H1 (cell line): ENCODE measurements around the gene SIX5. TPM values are rescaled to one million over a fixed set of nuclear protein-coding genes. Genes with fewer than 3 reads are reported as not detected.

Source experiments
- CBX8 ChIP-seq: fragments of 300-800, 300-1000 bp; sonication (generic); IDR thresholded peaks from 2 replicates; pipeline ENCODE4 v1.7.1; 2016; ENCODE audit warnings: low read depth, low read length, borderline replicate concordance
- EGR1 ChIP-seq: IDR thresholded peaks from 2 replicates; pipeline ENCODE4 v1.6.1; 2011; ENCODE audit warnings: low read depth, low read length, borderline replicate concordance
- HDAC2 ChIP-seq, 2 experiments: fragments of 300-600 bp in 1 of 2; sonication (generic) in 1 of 2; IDR thresholded peaks; 2 replicates each; pipeline ENCODE4 v1.6.1; 2011 to 2012; ENCODE audit warnings: low read depth in 2 of 2, low read length in 2 of 2, mild to moderate bottlenecking in 2 of 2, moderate library complexity in 2 of 2, borderline replicate concordance in 1 of 2, inconsistent platforms in 1 of 2
- KDM1A ChIP-seq: fragments of 200-600, 300-600 bp; sonication (generic); IDR thresholded peaks from 2 replicates; pipeline ENCODE4 v1.7.1; 2016; ENCODE audit warnings: mild to moderate bottlenecking, low read length, borderline replicate concordance
- POLR2AphosphoS5 ChIP-seq: IDR thresholded peaks from 2 replicates; pipeline ENCODE4 v1.6.1; 2011; ENCODE audit warnings: low read depth, low read length
- SP2 ChIP-seq: IDR thresholded peaks from 2 replicates; pipeline ENCODE4 v1.6.1; 2012; ENCODE audit warnings: mild to moderate bottlenecking, low read length, inconsistent platforms
- polyA plus RNA-seq, 7 experiments: library from polyadenylated mRNA; depleted of rRNA in 3 of 7; stranded (reverse) in 5 of 7; unstranded in 2 of 7; fragments of >200 nt in 5 of 7; fragments of 200-250 nt in 2 of 7; gene quantifications; 1 replicate in 5 of 7; 2 replicates in 1 of 7; 4 replicates in 1 of 7; pipeline versions ENCODE4 v1.2.1 to v1.2.3, GENCODE V29; 2011 to 2013; ENCODE audit warnings: missing spikeins in 2 of 7, mixed read lengths in 2 of 7
- total RNA-seq: library from RNA; stranded (reverse); fragmentation: NEBNext Ultra II Directional; extraction: Animal tissue kit (Norgen Biotek cat#: 25700); gene quantifications from 2 replicates; pipeline ENCODE4 v1.2.1, GENCODE V29; 2021
- TF ChIP-seq, protein P1 (sequence below): IDR thresholded peaks from 2 replicates; pipeline ENCODE4 v1.6.1; 2012; ENCODE audit warnings: inconsistent platforms

Gene SIX5
- total and polyA plus RNA-seq, 2 of the 8 experiments (the other 6 are each of a cell fraction or from before 2014, with no cell fraction given) = 20.9 to 24.2 TPM

DNA sequence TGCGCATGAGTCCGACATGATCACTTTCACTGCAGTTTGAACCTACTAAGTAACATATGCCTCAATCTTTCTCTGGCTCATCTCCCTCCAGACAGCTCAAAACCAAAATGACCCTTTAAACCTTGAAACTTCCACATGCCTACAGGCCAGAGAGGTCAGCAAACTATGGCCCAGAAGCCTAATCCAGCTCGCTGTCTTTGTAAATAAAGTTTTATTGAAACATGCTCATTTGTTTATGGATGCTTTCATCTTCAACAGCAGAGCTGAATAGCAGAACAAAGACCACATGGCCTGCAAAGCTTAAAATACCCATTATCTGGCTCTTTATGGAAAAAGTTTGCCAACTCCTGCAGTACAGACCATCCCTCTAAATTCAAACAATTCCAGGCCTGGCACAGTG lies 53.9 kb downstream of the SIX5 start (continued):
- no peak for TF ChIP-seq CBX8
- TF ChIP-seq SP2 = no peak
- TF ChIP-seq EGR1 = no peak
- TF ChIP-seq POLR2AphosphoS5 = no peak
- no peak for TF ChIP-seq HDAC2 (IDR thresholded peaks at IDR 0.05; ENCODE audit: borderline replicate concordance in 1 of 2, low read depth in 2 of 2, low read length in 2 of 2)
- TF ChIP-seq, protein P1, sequence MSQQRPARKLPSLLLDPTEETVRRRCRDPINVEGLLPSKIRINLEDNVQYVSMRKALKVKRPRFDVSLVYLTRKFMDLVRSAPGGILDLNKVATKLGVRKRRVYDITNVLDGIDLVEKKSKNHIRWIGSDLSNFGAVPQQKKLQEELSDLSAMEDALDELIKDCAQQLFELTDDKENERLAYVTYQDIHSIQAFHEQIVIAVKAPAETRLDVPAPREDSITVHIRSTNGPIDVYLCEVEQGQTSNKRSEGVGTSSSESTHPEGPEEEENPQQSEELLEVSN = no peak
- TF ChIP-seq KDM1A = no peak

Other genes with a start within 250 kb of the SIX5 start
- 12.8 and 14.5 TPM in 2 replicates for gene OPA3, start 184.4 kb downstream of the SIX5 start, total RNA-seq
- 12.5 and 16.4 TPM in 2 replicates for gene OPA3, start 184.4 kb downstream of the SIX5 start, polyA plus RNA-seq (2011; rRNA removed)
- 0.19 TPM in 1 of 2 replicates, not detected in the other for gene GPR4, start 167.0 kb downstream of the SIX5 start, total RNA-seq
- 0.39 and 0.41 TPM in 2 replicates for gene GPR4, start 167.0 kb downstream of the SIX5 start, polyA plus RNA-seq (2011; rRNA removed)
- gene EML2, start 129.9 kb downstream of the SIX5 start, total RNA-seq = 28.1 and 28.8 TPM in 2 replicates
- gene EML2, start 129.9 kb downstream of the SIX5 start, polyA plus RNA-seq (2011; rRNA removed) = 29.4 and 45.4 TPM in 2 replicates
- 0.54 and 1.3 TPM in 2 replicates for gene GIPR, start 101.0 kb downstream of the SIX5 start, total RNA-seq
- gene GIPR, start 101.0 kb downstream of the SIX5 start, polyA plus RNA-seq (2011; rRNA removed) = 0.42 and 1.0 TPM in 2 replicates
- gene SNRPD2, start 77.3 kb downstream of the SIX5 start, total RNA-seq = 759 and 761 TPM in 2 replicates
- 493 and 645 TPM in 2 replicates for gene SNRPD2, start 77.3 kb downstream of the SIX5 start, polyA plus RNA-seq (2011; rRNA removed)
- gene QPCTL, start 76.6 kb downstream of the SIX5 start, total RNA-seq = 25.2 and 27.1 TPM in 2 replicates
- gene QPCTL, start 76.6 kb downstream of the SIX5 start, polyA plus RNA-seq (2011; rRNA removed) = 35.3 and 49.3 TPM in 2 replicates
- 38.9 and 42.3 TPM in 2 replicates for gene FBXO46, start 38.4 kb downstream of the SIX5 start, total RNA-seq
- gene FBXO46, start 38.4 kb downstream of the SIX5 start, polyA plus RNA-seq (2011; rRNA removed) = 11.2 and 22.1 TPM in 2 replicates
- gene MEIOSIN, start 35.8 kb downstream of the SIX5 start, total RNA-seq = not detected in 2 replicates
- gene MEIOSIN, start 35.8 kb downstream of the SIX5 start, polyA plus RNA-seq (2011; rRNA removed) = 0.11 and 0.14 TPM in 2 replicates
- 27.4 and 28.2 TPM in 2 replicates for gene DMPK, start 13.2 kb upstream of the SIX5 start, total RNA-seq
- gene DMPK, start 13.2 kb upstream of the SIX5 start, polyA plus RNA-seq (2011; rRNA removed) = 13.7 and 25.3 TPM in 2 replicates
- gene DMWD, start 23.6 kb upstream of the SIX5 start, total RNA-seq = 41.0 and 41.6 TPM in 2 replicates
- 13.6 and 23.7 TPM in 2 replicates for gene DMWD, start 23.6 kb upstream of the SIX5 start, polyA plus RNA-seq (2011; rRNA removed)
- gene RSPH6A, start 46.1 kb upstream of the SIX5 start, total RNA-seq = 0.19 and 0.25 TPM in 2 replicates
- 0.05 TPM in 2 replicates for gene RSPH6A, start 46.1 kb upstream of the SIX5 start, polyA plus RNA-seq (2011; rRNA removed)
- 81.5 and 93.6 TPM in 2 replicates for gene SYMPK, start 93.9 kb upstream of the SIX5 start, total RNA-seq
- 99.5 and 142 TPM in 2 replicates for gene SYMPK, start 93.9 kb upstream of the SIX5 start, polyA plus RNA-seq (2011; rRNA removed)
- gene FOXA3, start 95.1 kb upstream of the SIX5 start, total RNA-seq = 20.2 and 21.7 TPM in 2 replicates
- 40.1 and 49.1 TPM in 2 replicates for gene FOXA3, start 95.1 kb upstream of the SIX5 start, polyA plus RNA-seq (2011; rRNA removed)
- gene IRF2BP1, start 116.9 kb upstream of the SIX5 start, total RNA-seq = 24.4 and 25.3 TPM in 2 replicates
- gene IRF2BP1, start 116.9 kb upstream of the SIX5 start, polyA plus RNA-seq (2011; rRNA removed) = 12.1 and 22.1 TPM in 2 replicates
- 11.1 and 12.6 TPM in 2 replicates for gene MYPOP, start 133.4 kb upstream of the SIX5 start, total RNA-seq
- 3.2 and 5.8 TPM in 2 replicates for gene MYPOP, start 133.4 kb upstream of the SIX5 start, polyA plus RNA-seq (2011; rRNA removed)
- not detected in 2 replicates for gene NANOS2, start 145.5 kb upstream of the SIX5 start, total RNA-seq
- 0.20 and 0.24 TPM in 2 replicates for gene NANOS2, start 145.5 kb upstream of the SIX5 start, polyA plus RNA-seq (2011; rRNA removed)
- 22.7 and 24.6 TPM in 2 replicates for gene NOVA2, start 204.6 kb upstream of the SIX5 start, total RNA-seq
- gene NOVA2, start 204.6 kb upstream of the SIX5 start, polyA plus RNA-seq (2011; rRNA removed) = 3.2 and 4.5 TPM in 2 replicates
- gene CCDC61, start 226.2 kb upstream of the SIX5 start, total RNA-seq = 16.1 and 17.4 TPM in 2 replicates
- 7.8 and 11.5 TPM in 2 replicates for gene CCDC61, start 226.2 kb upstream of the SIX5 start, polyA plus RNA-seq (2011; rRNA removed)